Peyer's patch (tissue), 4 donors: ENCODE data around the gene TNFAIP3. TPM values are rescaled to one million over a fixed set of nuclear protein-coding genes. Genes with fewer than 3 reads are reported as not detected.

Source experiments
- DNase-seq, 3 donors: peaks; one replicate each; pipeline ENCODE4 v3.0.0-alpha.2; 2017 to 2019
- H3K27ac ChIP-seq, 4 donors: fragments of 200-600 bp; sonication (generic); one replicate each; pipeline ENCODE4 v1.5.1; 2016 to 2019
- H3K27me3 ChIP-seq, 2 donors: fragments of 200-600 bp; sonication (generic); one replicate each; pipeline ENCODE4 v1.5.1; 2019
- H3K36me3 ChIP-seq, 3 donors: fragments of 200-600 bp; sonication (generic); one replicate each; pipeline ENCODE4 v1.5.1; 2016 to 2019
- H3K4me1 ChIP-seq, 4 donors: fragments of 200-600 bp; sonication (generic); one replicate each; pipeline ENCODE4 v1.5.1; 2016 to 2019
- H3K4me3 ChIP-seq, 4 donors: fragments of 200-600 bp; sonication (generic); 1 replicate in 3 of 4; 2 replicates in 1 of 4; pipeline ENCODE4 v1.5.1; 2016 to 2019; ENCODE audit warnings: mild to moderate bottlenecking in 1 of 4
- H3K9me3 ChIP-seq, 4 donors: fragments of 200-600 bp; sonication (generic); one replicate each; pipeline ENCODE4 v1.5.1; 2016 to 2019; ENCODE audit warnings: mild to moderate bottlenecking in 1 of 4
- POLR2A ChIP-seq, 2 donors: fragments of 450-650 bp; IDR thresholded peaks; one replicate each; pipeline ENCODE4 v1.5.1; 2017; ENCODE audit warnings: antibody characterized with exemption in 2 of 2, mild to moderate bottlenecking in 2 of 2, moderate library complexity in 2 of 2
- total RNA-seq, 4 donors: library from RNA; depleted of rRNA; stranded (reverse); fragments of >200 nt; gene quantifications; one replicate each; pipeline ENCODE4 v1.1.0, GENCODE V29; 2016
- TF ChIP-seq, protein P1 (sequence below), 6 experiments: fragments of 450-650 bp in 4 of 6; fragments of 200-600 bp in 2 of 6; sonication (generic) in 1 of 6; IDR thresholded peaks; one replicate each; pipeline ENCODE4 v1.5.1; 2017 to 2019; ENCODE audit warnings: antibody characterized with exemption in 6 of 6, mild to moderate bottlenecking in 3 of 6, moderate library complexity in 1 of 6

Gene TNFAIP3
- total RNA-seq, 4 donors from 2014 or later: 19.3 to 66.8 (median 30.6) TPM

GRCh38 chr6:137914530-137915193, 47.6 kb downstream of the TNFAIP3 start:
- no peak overlapping the region for H3K27ac ChIP-seq
- no peaks in the 10 kb centered on the region for H3K27me3 ChIP-seq
- H3K9me3 ChIP-seq: no peaks in the 10 kb centered on the region
- DNase-seq: no peak
- H3K4me3 ChIP-seq: no peak overlapping the region
- H3K4me1 ChIP-seq: no peaks in the 10 kb centered on the region
- TF ChIP-seq, protein P1, sequence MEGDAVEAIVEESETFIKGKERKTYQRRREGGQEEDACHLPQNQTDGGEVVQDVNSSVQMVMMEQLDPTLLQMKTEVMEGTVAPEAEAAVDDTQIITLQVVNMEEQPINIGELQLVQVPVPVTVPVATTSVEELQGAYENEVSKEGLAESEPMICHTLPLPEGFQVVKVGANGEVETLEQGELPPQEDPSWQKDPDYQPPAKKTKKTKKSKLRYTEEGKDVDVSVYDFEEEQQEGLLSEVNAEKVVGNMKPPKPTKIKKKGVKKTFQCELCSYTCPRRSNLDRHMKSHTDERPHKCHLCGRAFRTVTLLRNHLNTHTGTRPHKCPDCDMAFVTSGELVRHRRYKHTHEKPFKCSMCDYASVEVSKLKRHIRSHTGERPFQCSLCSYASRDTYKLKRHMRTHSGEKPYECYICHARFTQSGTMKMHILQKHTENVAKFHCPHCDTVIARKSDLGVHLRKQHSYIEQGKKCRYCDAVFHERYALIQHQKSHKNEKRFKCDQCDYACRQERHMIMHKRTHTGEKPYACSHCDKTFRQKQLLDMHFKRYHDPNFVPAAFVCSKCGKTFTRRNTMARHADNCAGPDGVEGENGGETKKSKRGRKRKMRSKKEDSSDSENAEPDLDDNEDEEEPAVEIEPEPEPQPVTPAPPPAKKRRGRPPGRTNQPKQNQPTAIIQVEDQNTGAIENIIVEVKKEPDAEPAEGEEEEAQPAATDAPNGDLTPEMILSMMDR (IDR thresholded peaks at IDR 0.05): no peak
- no peak for TF ChIP-seq POLR2A (IDR thresholded peaks at IDR 0.05)
- no peaks in the 10 kb centered on the region for H3K36me3 ChIP-seq

DNA sequence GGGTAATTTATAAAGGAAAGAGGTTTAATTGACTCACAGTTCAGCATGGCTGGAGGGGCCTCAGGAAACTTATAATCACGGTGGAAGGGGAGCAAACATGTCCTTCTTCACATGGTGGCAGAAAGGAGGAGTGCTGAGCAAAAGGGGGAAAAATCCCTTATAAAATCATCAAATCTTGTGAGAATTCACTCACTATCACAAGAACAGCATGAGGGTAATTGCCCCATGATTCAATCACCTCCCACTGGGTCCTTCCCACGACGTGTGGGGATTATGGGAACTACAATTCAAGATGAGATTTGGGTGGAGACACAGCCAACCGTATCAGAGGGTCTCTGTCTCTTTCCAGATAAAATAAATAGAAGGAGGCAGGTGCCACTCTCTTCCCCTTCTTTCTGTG, 48.7 kb downstream of the TNFAIP3 start:
- H3K9me3 ChIP-seq: no peaks in the 10 kb centered on the region
- no peak overlapping the region for H3K4me3 ChIP-seq
- no peak for DNase-seq
- no peaks in the 10 kb centered on the region for H3K36me3 ChIP-seq
- H3K27me3 ChIP-seq: no peaks in the 10 kb centered on the region
- no peak overlapping the region for H3K27ac ChIP-seq
- TF ChIP-seq POLR2A (IDR thresholded peaks at IDR 0.05): no peak
- TF ChIP-seq, protein P1 (IDR thresholded peaks at IDR 0.05): no peak
- H3K4me1 ChIP-seq: no peaks in the 10 kb centered on the region

DNA sequence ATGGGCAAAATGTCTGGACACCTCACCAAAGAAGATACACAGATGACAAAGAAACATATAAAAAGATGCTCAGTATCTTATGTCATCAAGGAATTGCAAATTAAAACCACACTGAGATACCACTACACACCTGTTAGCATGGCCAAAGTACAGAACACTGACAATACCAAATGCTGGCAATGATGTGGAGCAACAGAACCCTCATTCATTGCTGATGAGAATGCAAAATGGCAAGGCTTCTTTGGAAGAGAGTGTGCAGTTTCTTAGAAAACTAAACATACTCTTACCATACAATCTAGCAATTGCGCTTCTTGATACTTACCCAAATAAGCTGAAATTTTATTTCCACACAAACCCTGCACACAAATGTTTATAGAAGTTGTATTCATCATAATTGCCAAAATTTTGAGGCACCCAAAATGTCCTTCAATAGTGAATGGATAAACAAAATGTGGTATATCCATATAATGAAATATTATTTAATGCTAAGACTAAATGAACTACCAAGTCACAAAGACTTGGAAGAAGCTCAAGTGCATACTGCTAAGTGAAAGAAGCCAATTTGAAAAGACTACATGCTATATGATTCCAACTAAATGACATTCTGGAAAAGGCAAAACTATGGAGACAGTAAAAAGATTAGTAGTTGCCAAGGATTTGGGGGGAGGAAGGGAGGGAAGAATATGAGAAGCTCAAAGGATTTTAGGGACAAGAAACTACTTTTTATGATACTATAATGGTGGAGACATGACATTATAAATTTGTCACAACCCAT, 50.7 kb downstream of the TNFAIP3 start:
- no peaks in the 10 kb centered on the region for H3K27me3 ChIP-seq
- no peak for TF ChIP-seq POLR2A (IDR thresholded peaks at IDR 0.05)
- TF ChIP-seq, protein P1 (IDR thresholded peaks at IDR 0.05): no peak
- no peaks in the 10 kb centered on the region for H3K9me3 ChIP-seq
- H3K27ac ChIP-seq: no peak overlapping the region
- no peaks in the 10 kb centered on the region for H3K36me3 ChIP-seq
- H3K4me3 ChIP-seq: no peak overlapping the region
- H3K4me1 ChIP-seq: no peaks in the 10 kb centered on the region
- no peak for DNase-seq

GRCh38 chr6:137919502-137919823, 52.4 kb downstream of the TNFAIP3 start:
- H3K36me3 ChIP-seq: no peaks in the 10 kb centered on the region
- H3K4me3 ChIP-seq: no peak overlapping the region
- DNase-seq: no peak
- H3K4me1 ChIP-seq: no peaks in the 10 kb centered on the region
- no peaks in the 10 kb centered on the region for H3K9me3 ChIP-seq
- no peak for TF ChIP-seq POLR2A (IDR thresholded peaks at IDR 0.05)
- TF ChIP-seq, protein P1 (IDR thresholded peaks at IDR 0.05): no peak
- no peaks in the 10 kb centered on the region for H3K27me3 ChIP-seq
- H3K27ac ChIP-seq: no peak overlapping the region

- Histone ChIP-seq H3K4me1 (no peaks in the 10 kb centered on the region), H3K4me3 (no peak overlapping the region), H3K36me3 (no peaks in the 10 kb centered on the region), H3K27me3 (no peaks in the 10 kb centered on the region), H3K27ac (no peak overlapping the region), H3K9me3 (no peaks in the 10 kb centered on the region)
- no peak for DNase-seq
- no peak for TF ChIP-seq POLR2A (IDR thresholded peaks at IDR 0.05)
Observed at GRCh38 chr6:137919837-137920730, 53.0 kb downstream of the TNFAIP3 start.
